HG02973 (cell line): ENCODE data around the gene AHCYL2.
"Not testable (repeated sequence)": the region's sequence is repeated elsewhere in the genome, so short reads cannot be mapped to it uniquely, and the experiment has no call there.

Experiments used
- ATAC-seq: cut with Tn5 transposase; IDR thresholded peaks from one replicate; pipeline ENCODE4 v1.9.1; 2021; ENCODE audit warnings: moderate library complexity; ENCODE audit not compliant: unreplicated experiment

The AHCYL2 gene

DNA sequence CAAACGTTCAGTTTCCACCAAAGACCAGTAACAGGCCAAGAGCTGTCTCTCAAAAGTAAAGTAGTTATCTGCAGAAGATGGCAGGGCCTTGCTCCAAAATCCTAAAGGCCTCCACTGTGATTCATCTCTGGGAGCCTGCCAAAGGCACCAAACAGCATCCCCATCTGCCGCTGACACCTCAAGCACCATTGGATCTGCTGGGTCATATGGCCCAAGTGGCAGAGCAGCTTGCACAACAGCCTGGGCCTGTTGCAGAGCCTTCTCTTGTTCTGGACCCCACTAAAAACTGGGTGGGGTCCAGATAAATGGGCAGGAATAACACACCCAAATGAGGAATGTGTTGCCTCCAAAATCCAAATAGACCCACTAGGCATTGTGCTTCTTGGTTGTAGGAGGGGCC is 222.1 kb downstream of the AHCYL2 start:
- ATAC-seq: not testable (repeated sequence)

DNA sequence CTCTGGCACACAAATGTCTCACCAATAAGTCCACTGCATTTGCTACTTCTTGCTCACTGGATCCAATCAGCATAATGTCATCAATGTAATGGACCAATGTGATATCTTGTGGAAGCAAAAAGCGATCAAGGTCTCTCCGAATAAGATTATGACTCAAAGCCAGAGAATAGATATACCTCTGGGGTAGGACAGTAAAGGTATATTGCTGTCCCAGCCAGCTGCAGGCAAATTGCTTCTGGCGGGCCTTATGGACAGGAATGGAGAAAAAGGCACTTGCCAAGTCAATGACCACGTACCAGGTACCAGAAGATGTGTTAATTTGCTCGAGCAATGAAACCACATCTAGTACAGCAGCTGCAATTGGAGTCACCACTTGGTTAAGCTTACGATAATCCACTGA is 222.6 kb downstream of the AHCYL2 start:
- not testable (repeated sequence) for ATAC-seq

DNA sequence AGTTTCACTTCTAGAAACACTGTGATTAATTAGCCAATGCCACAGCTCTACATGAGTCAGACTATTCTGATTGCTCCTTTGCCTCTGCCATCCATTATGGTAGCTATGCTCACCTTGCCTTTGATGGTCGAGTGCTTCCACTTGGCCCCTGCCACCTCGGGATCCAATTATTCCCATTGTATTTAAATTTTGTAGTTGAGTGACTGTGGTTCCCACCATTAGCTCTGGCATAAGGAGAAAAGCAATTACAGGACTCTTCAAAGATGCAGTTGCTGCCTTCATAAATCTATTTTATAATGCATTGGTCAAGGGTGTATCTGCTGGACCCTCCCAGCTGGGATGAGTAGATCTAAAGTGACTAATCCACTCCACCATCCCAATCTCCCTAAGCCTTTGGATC is 223.8 kb downstream of the AHCYL2 start:
- not testable (repeated sequence) for ATAC-seq

DNA sequence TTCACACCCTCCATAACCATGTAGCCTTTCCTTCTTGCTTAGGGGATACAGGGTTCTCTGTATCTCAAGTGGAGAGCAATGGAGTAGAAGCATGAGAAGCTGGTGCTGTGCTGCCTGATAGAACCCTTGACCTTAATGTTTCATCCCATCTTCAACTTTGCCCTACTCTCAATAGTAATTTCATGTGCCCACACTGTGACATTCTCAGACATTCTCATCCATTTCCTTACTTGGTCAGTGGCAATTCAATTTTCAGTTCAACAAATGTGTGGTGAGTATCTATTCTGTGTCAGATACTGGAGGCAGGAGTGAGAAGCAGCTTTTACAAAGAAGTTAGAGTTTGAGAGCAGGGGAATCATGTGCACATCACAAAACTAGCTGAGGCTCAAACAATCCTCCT is 225.5 kb downstream of the AHCYL2 start:
- ATAC-seq: no peak

DNA sequence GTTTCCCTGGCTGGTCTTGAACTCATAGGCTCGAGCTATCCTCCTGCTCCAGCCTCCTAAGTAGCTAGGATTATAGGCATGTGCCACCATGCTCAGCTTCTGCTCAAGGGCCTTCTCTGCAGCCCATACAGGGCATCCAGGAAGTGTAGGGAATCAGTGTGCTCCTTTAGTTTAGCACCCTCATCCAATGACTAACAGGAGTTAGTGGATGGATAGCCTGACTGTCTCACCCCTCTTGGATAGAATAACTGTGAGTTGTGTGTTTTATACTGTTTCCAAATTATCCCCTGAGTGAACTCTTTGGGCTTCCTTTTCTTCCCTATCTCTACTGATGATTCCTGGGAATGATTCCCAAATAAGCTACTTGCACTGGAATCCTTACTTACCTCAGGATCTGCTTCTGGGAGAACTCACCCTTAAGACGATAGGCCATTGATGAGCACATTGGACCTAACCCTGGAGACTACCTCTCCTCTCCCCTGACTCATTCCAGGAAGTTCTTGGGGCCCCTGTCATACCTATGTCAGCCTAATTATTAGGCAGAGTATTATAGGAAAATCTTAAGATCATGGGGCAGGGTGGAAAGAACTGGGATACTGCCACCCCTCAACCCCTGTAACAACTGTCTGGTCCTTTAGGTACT is 227.9 kb downstream of the AHCYL2 start:
- no peak for ATAC-seq

DNA sequence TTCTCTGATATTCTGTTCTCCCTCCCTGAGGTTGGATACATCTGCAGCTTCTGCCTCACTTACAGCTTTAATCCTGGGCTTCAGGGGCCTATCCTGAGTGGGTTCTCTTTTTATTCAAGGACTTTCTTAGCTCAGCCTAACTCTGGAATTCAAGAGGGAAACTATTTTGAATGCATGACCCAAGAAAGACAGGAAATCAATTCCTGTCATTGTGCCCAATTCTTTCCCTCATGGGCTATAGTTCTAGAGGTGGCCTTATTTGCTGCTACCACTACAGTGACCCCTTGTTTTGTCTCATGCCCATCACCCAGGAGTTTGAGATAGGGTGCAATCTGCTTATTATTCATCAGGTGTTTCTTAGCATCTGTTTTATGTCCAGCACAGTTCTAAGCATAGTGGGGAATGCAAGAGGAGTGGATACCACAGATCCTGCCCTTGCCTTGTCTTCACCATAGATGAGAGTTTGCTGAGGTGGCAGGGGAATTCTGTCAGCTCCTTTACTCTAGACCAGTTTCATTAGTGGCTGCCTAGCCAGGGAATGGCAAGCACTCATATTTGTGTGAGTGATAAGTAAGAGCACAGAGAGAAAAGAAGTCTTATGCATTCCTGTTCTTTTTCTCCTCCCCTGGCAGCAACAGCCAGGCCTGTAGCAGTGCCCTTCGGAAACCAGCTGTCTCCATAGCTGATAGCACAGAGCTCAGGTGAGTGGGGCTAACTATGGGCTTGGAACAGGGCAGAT is 228.8 kb downstream of the AHCYL2 start:
- ATAC-seq: no peak

DNA sequence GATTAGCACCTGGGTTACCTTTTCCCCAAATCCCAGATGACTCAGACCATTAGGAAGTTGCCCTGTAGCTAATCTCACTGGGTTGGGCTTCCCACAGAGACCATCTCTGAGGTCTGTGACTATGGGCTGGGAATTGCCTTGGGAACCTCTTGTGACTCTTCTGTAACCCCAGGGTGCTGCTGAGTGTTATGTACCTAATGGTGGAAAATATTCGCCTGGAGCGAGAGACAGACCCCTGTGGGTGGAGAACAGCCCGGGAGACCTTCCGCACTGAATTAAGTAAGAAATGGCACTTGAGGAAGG is 229.4 kb downstream of the AHCYL2 start:
- no peak for ATAC-seq

DNA sequence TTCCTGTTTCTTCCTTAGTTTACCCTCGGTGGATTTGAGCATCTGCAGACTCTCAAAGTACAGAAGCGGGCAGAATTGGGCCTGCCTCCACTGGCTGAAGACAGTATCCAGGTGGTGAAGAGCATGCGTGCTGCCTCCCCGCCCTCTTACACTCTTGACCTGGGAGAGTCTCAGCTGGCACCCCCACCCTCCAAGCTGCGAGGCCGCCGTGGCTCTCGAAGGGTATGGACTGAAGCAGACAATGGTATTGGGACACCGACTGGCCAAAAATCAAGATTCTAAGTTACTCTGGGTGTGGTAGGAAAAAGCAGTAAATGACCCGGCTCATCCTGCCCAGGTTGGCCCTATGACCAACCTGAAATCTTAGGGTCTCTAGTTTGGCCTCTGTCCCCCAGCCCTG is 231.6 kb downstream of the AHCYL2 start:
- no peak for ATAC-seq

DNA sequence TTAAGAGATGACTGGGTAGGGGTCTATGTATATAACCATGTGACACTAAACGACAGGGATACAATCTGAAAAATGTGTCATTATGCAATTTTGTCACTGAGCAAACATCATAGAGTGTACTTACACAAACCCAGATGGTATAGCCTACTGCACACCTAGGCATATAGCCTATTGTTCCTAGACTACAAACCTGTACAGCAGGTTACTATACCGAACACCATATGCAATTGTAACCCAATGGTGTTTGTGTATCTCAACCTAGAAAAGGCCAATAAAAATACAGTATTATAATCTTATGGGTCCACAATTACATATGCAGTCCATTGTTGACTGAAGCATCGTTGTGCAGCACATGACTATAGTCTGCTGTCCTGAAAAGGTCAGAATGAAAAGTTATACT is 232.3 kb downstream of the AHCYL2 start:
- ATAC-seq: no peak

DNA sequence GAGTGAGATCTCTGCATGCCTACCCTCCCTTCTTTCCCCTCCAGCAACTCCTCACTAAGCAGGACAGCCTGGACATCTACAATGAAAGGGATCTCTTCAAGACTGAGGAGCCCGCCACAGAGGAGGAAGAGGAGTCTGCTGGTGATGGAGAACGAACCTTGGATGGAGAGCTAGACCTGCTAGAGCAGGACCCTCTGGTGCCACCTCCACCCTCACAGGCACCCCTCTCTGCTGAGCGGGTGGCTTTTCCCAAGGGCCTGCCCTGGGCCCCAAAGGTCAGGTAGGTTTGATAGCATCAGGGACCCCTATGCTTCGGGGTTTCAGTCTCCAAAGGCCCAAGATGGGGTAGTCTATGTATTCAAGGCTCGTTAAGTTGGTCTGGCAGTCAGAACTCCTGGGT is 233.3 kb downstream of the AHCYL2 start:
- ATAC-seq: no peak

DNA sequence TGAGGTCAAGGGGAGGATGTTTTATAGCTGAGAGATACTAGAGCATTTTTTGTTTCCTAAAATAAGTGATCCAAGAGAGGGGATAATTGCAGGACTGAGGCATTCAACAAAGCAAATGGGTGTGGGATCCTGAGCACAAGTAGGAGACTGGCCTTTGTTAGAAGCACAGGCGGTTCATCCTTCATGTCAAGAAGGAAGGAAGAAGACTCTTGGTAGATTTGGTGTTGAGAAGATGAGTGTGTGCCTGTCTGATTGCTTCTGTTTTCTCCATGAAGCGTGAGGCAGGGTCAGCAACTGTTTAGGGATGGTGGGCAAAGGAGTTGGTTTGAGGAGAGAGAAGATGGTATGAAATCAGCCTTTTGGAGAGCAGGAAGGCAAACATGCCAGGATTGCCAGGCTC is 237.0 kb downstream of the AHCYL2 start:
- ATAC-seq: no peak

DNA sequence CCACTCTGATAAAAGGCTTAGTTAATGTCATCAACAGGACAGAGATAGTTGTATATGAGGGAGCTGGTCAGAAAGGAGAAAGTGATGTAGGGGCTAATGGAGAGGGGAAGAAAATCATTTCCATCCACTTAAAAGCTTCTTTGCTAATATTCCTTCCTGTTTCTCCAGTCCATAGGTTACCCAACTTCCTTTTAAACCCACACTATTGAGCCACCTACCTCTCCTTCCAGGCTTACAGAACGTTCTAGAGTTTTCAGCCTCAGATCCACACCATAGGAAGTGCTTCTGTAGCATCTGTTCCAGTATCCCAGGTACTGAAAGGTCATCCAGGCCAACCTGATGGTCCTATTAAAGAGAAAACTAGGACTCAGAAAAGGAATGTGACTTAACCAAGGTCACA is 237.6 kb downstream of the AHCYL2 start:
- no peak for ATAC-seq

DNA sequence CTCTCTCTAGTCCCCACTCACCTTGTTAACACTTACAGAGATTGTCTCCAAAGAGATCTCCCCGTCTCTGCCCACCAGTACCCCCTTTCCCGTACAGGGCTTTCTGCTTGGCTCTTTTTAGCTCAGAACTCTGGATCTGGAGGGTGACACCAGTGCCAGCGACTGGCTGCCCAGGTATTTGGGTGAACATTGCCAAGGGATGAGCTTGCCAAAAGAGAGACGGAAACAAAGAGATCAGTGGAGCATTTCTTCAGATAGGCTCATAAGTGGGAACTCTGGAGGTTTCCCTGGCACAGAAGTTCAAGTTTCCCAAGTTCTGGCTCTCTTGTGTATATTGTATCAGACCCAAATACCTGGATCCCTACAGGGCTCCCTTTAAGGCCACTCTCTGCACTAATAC is 239.4 kb downstream of the AHCYL2 start:
- ATAC-seq: no peak

DNA sequence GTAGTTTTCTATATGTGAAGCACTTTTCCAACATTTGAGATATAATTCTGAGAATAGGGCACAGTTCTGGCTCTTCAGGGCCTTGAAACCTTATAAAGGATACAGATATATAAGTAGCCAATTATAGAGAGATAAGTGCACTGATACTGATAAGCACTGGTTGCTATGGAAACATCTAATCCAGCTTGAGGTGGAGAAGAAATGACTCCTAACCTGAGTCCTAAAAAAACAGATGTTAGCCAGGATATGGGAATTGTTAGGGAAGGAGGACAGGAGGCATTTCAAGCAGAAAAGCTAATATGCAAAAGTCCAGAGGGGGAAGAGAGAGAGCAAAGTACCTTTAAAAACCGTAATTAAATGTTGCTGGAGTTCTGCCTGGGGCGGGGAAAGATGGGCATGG is 240.2 kb downstream of the AHCYL2 start:
- ATAC-seq: no peak

DNA sequence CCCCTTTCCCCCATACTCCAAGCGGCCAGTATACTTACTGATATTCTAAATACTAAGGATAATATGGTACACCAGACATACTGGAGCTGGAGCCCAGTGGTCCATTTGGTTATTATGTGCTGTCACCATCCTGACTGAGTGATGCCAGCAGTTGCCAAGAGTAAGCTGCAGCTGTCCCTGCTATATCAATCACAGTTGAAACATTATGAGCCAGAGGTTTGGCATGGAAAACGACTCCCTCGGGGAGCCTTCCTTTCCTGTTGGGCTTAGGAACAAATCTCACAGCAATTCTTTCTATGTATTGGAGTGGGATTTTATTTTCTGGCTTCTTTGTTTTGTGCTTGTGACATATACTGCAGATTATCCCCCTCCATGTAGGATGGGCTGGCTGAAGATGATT is 242.0 kb downstream of the AHCYL2 start:
- ATAC-seq: no peak

DNA sequence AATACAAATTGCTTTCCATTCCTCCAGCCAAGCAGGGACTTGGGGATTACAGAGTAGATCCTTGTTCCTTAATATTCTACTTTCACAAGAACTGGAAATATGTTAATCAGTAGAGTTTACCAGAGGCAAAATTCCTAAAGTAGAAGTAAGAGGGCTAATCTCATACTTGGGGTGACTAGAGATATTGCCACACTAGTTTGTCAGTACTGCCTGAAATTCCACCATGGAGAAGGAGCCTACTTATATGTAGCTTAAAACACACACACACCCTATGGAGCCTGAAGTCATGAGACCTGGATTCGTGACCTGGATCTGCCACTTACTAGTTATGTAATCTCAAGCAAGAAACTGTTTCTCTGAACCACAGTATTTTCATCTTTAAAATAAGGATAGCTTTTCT is 243.3 kb downstream of the AHCYL2 start:
- ATAC-seq: no peak

DNA sequence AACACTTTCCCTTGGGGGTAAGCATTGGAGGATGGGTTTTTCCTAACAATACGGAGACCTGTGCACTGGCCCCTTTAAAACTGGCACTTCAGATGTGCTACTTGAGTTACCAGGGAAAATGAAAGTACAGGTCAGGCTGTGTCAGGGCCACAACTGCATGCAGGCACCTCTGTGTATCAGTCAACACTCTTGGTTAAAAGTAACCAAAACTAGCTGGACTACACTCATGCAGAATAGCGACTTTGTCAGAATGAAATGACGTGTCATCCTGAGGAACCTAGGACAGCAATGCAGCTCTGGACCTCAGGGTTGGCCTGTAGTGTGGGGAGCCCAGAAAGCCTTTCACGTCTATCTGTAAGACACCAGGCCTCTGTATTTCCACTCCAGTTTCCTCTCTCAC is 243.7 kb downstream of the AHCYL2 start:
- ATAC-seq: no peak

DNA sequence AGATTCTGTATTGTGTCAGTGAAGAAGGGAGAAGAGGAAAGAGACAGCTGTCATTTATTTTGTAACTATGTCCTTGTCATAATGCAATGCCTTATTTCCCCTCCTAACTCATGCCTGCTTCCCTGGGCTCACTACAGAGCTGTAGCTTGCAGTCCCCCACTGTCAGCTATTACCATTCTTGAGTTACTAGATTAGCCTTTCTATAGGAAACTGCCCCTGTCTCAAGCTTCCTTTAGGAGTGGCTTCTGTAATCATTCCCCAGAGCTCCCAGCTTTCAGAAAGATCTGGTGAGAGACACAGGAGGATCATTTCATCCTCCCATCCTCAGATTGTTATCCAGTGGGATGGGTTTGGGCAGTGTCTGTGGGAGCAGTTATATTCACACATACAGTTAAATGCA is 245.1 kb downstream of the AHCYL2 start:
- ATAC-seq: no peak

DNA sequence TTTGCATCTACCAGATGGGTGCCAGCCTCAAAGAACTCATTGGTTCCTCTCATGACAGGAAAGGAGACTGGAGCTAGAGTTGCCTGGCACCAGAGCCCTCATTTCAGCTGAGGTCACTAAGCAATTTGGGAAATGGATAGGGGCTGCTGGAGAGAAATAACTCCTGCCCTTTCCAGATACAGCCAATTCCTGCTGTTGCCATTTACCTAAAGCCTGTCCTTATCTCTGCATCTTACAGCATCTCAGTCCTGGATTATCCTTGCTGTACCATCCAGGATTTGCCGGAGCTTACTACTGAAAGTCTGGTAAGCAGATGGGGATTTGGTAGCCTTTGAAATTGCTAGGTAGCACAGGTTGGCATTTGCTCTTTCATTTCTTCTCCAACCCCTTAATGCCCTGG is 245.6 kb downstream of the AHCYL2 start:
- no peak for ATAC-seq

DNA sequence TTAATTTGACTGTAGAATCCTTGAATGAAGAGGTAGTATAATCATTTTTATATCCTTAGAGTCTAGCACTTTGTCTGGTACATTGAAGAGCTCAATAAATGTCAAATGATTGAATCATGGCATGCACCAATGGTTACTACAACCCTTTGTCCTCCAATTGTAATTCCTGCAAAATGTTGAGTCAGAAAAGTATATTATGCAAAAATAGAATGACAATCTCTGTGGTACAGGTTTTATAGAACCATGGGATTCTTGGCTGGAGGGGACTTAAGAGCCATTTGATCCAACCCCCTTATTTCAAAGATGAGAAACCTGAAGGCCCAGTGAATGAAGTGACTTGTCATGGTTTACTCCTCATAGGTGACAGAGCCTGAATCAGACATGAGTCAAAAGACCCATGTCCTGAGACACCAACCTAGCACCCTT is 246.6 kb downstream of the AHCYL2 start:
- ATAC-seq: no peak

DNA sequence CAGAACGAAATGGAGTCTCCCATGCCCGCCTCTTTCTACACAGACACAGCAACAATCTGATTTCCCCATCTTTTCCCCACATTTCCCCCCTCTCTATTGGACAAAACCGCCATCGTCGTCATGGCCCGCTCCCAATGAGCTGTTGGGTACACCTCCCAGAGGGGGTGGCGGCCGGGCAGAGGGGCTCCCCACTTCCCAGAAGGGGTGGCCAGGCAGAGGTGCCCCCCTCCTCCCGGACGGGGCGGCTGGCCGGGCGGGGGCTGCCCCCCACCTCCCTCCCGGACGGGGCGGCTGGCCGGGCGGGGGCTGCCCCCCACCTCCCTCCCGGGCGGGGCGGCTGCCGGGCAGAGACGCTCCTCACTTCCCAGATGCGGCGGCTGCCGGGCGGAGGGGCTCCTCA is 251.1 kb downstream of the AHCYL2 start:
- not testable (repeated sequence) for ATAC-seq

DNA sequence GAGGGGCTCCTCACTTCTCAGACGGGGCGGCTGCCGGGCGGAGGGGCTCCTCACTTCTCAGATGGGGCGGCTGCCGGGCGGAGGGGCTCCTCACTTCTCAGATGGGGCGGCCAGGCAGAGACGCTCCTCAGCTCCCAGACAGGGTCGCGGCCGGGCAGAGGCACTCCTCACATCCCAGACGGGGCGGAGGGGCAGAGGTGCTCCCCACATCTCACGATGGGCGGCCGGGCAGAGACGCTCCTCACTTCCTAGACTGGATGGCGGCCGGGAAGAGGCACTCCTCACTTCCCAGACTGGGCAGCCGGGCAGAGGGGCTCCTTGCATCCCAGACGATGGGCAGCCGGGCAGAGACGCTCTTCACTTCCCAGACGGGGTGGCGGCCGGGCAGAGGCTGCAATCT is 251.6 kb downstream of the AHCYL2 start:
- ATAC-seq: not testable (repeated sequence)
